ENCODE data around the gene INPP5A. TPM values are rescaled to one million over a fixed set of nuclear protein-coding genes. Genes with fewer than 3 reads are reported as not detected.
A peak's percentile ranks its signal among the peaks of the same experiment; 100 is the strongest.

Gene INPP5A
- total and polyA plus RNA-seq, 2 of the 13 experiments (the other 11 are each of a cell fraction or from before 2014, with no cell fraction given): 17.5 to 37.9 TPM

DNA sequence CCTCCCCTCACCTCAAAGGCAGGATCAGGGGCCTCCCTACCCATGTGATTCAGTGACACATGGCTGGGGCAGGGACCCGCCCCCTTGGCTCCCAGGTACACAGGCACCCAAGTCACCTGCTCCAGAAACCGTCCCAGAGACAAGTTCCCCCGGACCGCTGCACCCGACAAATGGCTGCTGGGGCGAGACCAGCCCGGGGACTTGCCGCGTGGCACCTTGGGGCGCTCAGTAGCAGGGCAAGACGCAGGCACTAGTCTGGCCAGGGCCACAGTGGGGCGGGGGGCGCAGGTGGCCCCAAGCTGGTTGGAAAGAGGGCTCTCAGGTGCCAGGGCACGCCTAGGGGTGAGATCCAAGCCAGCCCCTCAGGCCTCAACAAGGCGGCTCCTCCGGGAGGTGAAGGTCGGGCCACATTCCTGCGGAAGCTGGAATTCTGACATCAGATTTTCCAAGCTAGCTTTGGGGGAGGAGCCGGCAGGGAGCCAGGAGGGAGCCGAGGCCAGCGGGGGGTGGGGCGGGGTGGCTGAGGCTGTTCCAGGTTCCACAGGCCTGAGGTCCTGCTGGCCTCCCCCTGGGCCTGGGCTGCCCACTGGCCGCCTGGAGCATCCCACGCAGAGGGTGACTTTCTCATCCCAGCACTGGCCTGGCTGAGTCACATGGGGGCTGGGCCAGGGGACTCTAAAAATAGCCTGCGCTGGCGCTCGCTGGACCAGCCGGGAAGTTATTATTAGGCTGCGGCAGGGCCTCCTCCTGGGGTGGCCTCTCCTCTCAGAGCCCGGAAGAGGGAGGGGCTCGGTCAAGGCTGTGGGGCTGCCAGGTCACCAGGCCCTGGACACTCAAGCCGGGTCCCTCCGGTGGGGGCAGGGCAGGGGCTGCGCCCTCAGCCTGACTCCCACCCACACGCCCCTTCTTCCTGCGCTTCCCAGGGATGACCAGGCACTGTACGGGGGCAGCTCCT, 20.5 kb upstream of the INPP5A start (continued):
- TF ChIP-seq, protein P1, sequence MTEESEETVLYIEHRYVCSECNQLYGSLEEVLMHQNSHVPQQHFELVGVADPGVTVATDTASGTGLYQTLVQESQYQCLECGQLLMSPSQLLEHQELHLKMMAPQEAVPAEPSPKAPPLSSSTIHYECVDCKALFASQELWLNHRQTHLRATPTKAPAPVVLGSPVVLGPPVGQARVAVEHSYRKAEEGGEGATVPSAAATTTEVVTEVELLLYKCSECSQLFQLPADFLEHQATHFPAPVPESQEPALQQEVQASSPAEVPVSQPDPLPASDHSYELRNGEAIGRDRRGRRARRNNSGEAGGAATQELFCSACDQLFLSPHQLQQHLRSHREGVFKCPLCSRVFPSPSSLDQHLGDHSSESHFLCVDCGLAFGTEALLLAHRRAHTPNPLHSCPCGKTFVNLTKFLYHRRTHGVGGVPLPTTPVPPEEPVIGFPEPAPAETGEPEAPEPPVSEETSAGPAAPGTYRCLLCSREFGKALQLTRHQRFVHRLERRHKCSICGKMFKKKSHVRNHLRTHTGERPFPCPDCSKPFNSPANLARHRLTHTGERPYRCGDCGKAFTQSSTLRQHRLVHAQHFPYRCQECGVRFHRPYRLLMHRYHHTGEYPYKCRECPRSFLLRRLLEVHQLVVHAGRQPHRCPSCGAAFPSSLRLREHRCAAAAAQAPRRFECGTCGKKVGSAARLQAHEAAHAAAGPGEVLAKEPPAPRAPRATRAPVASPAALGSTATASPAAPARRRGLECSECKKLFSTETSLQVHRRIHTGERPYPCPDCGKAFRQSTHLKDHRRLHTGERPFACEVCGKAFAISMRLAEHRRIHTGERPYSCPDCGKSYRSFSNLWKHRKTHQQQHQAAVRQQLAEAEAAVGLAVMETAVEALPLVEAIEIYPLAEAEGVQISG (CRISPR knock-in tag; IDR thresholded peaks at IDR 0.05): no peak
- TF ChIP-seq TARDBP (CRISPR knock-in tag; IDR thresholded peaks at IDR 0.05): peak; percentile 79
- TF ChIP-seq MEIS2 (CRISPR knock-in tag; IDR thresholded peaks at IDR 0.05): no peak; the same call in 1 of the 2 replicates
- TF ChIP-seq, protein P2, sequence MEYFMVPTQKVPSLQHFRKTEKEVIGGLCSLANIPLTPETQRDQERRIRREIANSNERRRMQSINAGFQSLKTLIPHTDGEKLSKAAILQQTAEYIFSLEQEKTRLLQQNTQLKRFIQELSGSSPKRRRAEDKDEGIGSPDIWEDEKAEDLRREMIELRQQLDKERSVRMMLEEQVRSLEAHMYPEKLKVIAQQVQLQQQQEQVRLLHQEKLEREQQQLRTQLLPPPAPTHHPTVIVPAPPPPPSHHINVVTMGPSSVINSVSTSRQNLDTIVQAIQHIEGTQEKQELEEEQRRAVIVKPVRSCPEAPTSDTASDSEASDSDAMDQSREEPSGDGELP (IDR thresholded peaks at IDR 0.05; ENCODE audit: borderline replicate concordance, low read depth): 0 out of 2 replicates have a peak, but pooled peaks have one; percentile 5
- TF ChIP-seq NFE2L1 (CRISPR knock-in tag; IDR thresholded peaks at IDR 0.05; ENCODE audit: borderline replicate concordance): no peak
- TF ChIP-seq ZNF329 (CRISPR knock-in tag; IDR thresholded peaks at IDR 0.05; ENCODE audit: low read depth): no peak
- TF ChIP-seq, protein P3, sequence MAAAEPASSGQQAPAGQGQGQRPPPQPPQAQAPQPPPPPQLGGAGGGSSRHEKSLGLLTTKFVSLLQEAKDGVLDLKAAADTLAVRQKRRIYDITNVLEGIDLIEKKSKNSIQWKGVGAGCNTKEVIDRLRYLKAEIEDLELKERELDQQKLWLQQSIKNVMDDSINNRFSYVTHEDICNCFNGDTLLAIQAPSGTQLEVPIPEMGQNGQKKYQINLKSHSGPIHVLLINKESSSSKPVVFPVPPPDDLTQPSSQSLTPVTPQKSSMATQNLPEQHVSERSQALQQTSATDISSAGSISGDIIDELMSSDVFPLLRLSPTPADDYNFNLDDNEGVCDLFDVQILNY (CRISPR knock-in tag; conservative IDR thresholded peaks at IDR 0.05): no peak
- 0 out of 2 replicates have a peak, but pooled peaks have one; percentile 11 for TF ChIP-seq SP4 (CRISPR knock-in tag; IDR thresholded peaks at IDR 0.05)
- TF ChIP-seq, protein P4, sequence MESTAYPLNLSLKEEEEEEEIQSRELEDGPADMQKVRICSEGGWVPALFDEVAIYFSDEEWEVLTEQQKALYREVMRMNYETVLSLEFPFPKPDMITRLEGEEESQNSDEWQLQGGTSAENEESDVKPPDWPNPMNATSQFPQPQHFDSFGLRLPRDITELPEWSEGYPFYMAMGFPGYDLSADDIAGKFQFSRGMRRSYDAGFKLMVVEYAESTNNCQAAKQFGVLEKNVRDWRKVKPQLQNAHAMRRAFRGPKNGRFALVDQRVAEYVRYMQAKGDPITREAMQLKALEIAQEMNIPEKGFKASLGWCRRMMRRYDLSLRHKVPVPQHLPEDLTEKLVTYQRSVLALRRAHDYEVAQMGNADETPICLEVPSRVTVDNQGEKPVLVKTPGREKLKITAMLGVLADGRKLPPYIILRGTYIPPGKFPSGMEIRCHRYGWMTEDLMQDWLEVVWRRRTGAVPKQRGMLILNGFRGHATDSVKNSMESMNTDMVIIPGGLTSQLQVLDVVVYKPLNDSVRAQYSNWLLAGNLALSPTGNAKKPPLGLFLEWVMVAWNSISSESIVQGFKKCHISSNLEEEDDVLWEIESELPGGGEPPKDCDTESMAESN (CRISPR knock-in tag; conservative IDR thresholded peaks at IDR 0.05): no peak; the same call in 1 of the 2 replicates
- TF ChIP-seq, protein P5, sequence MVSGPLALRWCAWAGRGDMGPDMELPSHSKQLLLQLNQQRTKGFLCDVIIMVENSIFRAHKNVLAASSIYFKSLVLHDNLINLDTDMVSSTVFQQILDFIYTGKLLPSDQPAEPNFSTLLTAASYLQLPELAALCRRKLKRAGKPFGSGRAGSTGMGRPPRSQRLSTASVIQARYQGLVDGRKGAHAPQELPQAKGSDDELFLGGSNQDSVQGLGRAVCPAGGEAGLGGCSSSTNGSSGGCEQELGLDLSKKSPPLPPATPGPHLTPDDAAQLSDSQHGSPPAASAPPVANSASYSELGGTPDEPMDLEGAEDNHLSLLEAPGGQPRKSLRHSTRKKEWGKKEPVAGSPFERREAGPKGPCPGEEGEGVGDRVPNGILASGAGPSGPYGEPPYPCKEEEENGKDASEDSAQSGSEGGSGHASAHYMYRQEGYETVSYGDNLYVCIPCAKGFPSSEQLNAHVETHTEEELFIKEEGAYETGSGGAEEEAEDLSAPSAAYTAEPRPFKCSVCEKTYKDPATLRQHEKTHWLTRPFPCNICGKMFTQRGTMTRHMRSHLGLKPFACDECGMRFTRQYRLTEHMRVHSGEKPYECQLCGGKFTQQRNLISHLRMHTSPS (CRISPR knock-in tag; IDR thresholded peaks at IDR 0.05; ENCODE audit: low read depth): no peak; the same call in 1 of the 2 replicates
- peak; percentile 42 for TF ChIP-seq CBX1 (IDR thresholded peaks at IDR 0.05; ENCODE audit: low read depth)
- TF ChIP-seq ERF (CRISPR knock-in tag; IDR thresholded peaks at IDR 0.05): peak; percentile 8; the same call in 1 of the 2 replicates
- TF ChIP-seq KDM6A (CRISPR knock-in tag; IDR thresholded peaks at IDR 0.05; ENCODE audit: low read depth): 0 out of 2 replicates have a peak, but pooled peaks have one; percentile 28
- peak; percentile 53 for TF ChIP-seq RBFOX2 (IDR thresholded peaks at IDR 0.05; ENCODE audit: low read depth, low read length)
- TF ChIP-seq, protein P6, sequence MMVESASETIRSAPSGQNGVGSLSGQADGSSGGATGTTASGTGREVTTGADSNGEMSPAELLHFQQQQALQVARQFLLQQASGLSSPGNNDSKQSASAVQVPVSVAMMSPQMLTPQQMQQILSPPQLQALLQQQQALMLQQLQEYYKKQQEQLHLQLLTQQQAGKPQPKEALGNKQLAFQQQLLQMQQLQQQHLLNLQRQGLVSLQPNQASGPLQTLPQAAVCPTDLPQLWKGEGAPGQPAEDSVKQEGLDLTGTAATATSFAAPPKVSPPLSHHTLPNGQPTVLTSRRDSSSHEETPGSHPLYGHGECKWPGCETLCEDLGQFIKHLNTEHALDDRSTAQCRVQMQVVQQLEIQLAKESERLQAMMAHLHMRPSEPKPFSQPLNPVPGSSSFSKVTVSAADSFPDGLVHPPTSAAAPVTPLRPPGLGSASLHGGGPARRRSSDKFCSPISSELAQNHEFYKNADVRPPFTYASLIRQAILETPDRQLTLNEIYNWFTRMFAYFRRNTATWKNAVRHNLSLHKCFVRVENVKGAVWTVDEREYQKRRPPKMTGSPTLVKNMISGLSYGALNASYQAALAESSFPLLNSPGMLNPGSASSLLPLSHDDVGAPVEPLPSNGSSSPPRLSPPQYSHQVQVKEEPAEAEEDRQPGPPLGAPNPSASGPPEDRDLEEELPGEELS (CRISPR knock-in tag; IDR thresholded peaks at IDR 0.05): peak; percentile 28
- TF ChIP-seq ZNF101 (CRISPR knock-in tag; IDR thresholded peaks at IDR 0.05; ENCODE audit: borderline replicate concordance, low read depth): no peak

Measured in HepG2 (cell line).